ENCODE measurements around the gene DMD. TPM values are rescaled to one million over a fixed set of nuclear protein-coding genes. Genes with fewer than 3 reads are reported as not detected.

The DMD gene
- total RNA-seq, 1 donor from 2014 or later = 9.7 TPM

DNA sequence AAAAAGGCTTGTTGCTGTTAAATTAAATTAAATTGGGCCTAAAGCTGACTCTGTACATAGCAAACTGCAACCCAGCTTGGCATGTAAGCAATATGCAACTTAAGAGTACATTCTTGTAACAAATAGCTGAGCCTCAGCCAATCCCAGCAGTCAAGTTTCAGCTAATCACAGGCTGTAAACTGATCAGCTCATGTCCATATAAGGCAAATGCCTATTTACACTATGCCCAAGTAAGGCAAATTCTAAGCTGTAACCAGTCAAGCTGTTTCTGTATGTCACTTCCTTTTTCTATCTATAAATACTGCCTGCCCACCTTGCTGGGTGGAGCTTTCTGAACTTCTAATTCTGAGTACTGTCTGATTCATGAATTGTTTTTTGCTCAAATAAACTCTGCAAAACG is 1710.4 kb downstream of the DMD start:
- Mint-ChIP-seq H3K4me3 (no peak overlapping the region), H3K9me3 (peaks cover 10% of the 10 kb centered on the region), H3K27ac (ENCODE audit: unreplicated experiment) (no peak overlapping the region), H3K27me3 (ENCODE audit: low read depth) (no peaks in the 10 kb centered on the region), H3K4me1 (peaks cover 16% of the 10 kb centered on the region), H3K36me3 (ENCODE audit: low read depth) (peaks cover 2% of the 10 kb centered on the region)
- TF ChIP-seq, protein P1, sequence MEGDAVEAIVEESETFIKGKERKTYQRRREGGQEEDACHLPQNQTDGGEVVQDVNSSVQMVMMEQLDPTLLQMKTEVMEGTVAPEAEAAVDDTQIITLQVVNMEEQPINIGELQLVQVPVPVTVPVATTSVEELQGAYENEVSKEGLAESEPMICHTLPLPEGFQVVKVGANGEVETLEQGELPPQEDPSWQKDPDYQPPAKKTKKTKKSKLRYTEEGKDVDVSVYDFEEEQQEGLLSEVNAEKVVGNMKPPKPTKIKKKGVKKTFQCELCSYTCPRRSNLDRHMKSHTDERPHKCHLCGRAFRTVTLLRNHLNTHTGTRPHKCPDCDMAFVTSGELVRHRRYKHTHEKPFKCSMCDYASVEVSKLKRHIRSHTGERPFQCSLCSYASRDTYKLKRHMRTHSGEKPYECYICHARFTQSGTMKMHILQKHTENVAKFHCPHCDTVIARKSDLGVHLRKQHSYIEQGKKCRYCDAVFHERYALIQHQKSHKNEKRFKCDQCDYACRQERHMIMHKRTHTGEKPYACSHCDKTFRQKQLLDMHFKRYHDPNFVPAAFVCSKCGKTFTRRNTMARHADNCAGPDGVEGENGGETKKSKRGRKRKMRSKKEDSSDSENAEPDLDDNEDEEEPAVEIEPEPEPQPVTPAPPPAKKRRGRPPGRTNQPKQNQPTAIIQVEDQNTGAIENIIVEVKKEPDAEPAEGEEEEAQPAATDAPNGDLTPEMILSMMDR (conservative IDR thresholded peaks at IDR 0.05) = no peak
- no peak for DNase-seq (ENCODE audit: low read depth, low spot score)

DNA sequence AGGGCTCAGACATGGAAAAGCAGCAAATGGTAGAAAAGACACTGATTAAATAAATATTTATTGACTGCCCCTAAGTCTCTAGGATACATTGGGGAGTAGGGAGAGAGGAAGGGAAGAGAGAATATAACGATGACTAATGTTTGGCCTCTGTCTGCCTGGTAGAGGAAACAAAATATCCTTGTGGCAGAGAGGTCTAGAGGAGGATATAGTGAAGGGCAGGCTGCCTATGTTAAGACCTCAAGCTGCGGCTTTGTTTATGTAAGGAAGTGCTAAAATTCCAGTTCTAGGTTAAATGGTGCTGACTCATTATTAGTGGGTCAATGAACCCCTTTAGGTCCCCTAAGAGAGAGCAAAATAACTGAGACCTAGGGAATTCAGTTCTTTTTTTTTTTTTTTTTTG is 1712.2 kb downstream of the DMD start:
- Mint-ChIP-seq H3K36me3 (ENCODE audit: low read depth) (peaks cover 5% of the 10 kb centered on the region), H3K4me3 (no peak overlapping the region), H3K27me3 (ENCODE audit: low read depth) (no peaks in the 10 kb centered on the region), H3K4me1 (peaks cover 16% of the 10 kb centered on the region), H3K9me3 (peaks cover 17% of the 10 kb centered on the region), H3K27ac (ENCODE audit: unreplicated experiment) (no peak overlapping the region)
- DNase-seq (ENCODE audit: low read depth, low spot score) = no peak
- TF ChIP-seq, protein P1 (conservative IDR thresholded peaks at IDR 0.05) = no peak

DNA sequence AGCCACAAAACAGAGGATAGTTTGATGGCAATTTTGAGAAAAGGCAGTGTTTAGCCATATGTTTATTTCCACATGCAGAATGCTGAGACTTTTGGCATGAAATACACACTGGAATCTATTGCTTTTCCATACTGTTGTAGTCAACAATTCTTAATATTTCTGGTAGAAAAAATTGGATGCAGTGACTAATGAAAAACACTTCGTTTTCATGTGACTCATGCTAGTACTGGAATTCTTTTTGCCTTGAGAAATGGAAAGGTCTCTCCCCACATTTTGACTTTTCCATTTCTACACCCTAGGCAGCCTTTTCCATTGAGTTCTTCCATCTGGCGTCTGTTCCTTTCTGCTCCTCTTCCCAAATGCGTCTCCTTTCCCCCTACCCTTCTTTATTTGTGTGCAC is 1714.3 kb downstream of the DMD start:
- no peaks in the 10 kb centered on the region for H3K27me3 Mint-ChIP-seq (ENCODE audit: low read depth)
- TF ChIP-seq, protein P1 (conservative IDR thresholded peaks at IDR 0.05) = no peak
- H3K4me1 Mint-ChIP-seq = peaks cover 16% of the 10 kb centered on the region
- H3K9me3 Mint-ChIP-seq = peaks cover 17% of the 10 kb centered on the region
- H3K4me3 Mint-ChIP-seq = no peak overlapping the region
- H3K27ac Mint-ChIP-seq (ENCODE audit: unreplicated experiment) = no peak overlapping the region
- peaks cover 3% of the 10 kb centered on the region for H3K36me3 Mint-ChIP-seq (ENCODE audit: low read depth)
- DNase-seq (ENCODE audit: low read depth, low spot score) = no peak

DNA sequence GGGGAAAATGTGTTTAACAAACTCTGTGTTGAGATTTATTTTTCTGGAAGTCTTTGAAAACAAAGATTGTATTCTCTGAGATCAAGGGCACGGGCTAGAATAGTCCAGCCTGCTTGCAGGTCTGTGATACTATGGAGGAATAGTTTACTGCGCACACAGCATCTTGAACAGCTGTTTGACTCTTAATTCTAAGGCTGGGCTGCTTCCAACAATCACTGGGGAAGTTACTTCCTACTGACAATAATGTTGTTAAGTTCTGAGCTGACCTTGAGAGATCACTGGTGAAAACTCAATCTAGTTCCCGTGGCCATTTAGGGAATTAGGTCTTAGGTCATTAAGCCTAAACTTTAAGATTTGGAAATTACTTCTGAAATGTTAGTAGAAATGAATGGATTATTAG is 1723.4 kb downstream of the DMD start:
- Mint-ChIP-seq H3K27me3 (ENCODE audit: low read depth) (no peaks in the 10 kb centered on the region), H3K4me1 (no peaks in the 10 kb centered on the region), H3K27ac (ENCODE audit: unreplicated experiment) (no peak overlapping the region), H3K36me3 (ENCODE audit: low read depth) (no peaks in the 10 kb centered on the region), H3K4me3 (no peak overlapping the region), H3K9me3 (peaks cover 8% of the 10 kb centered on the region)
- TF ChIP-seq, protein P1 (conservative IDR thresholded peaks at IDR 0.05) = no peak
- no peak for DNase-seq (ENCODE audit: low read depth, low spot score)

DNA sequence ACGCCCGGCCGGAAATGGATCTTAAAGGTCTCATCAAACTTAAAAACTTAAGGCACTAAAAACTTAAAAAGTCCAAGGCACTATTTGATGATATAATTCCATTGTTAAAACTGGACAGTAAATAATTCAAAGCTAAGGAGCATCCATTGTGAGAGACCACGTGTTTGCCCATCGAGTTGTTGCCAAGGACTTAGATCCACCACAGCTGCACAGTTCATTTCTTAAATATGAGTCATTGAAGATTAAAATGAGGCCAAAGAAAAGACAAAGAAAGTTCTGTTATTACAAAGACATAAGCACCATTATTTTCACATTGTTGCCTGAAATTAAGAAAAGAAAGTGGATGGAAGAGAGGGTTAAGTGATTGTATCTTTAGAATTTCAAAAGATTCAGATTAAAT is 1728.0 kb downstream of the DMD start:
- DNase-seq (ENCODE audit: low read depth, low spot score) = no peak
- H3K9me3 Mint-ChIP-seq = peaks cover 10% of the 10 kb centered on the region
- TF ChIP-seq, protein P1 (conservative IDR thresholded peaks at IDR 0.05) = no peak
- H3K36me3 Mint-ChIP-seq (ENCODE audit: low read depth) = peaks cover 10% of the 10 kb centered on the region
- H3K27me3 Mint-ChIP-seq (ENCODE audit: low read depth) = no peaks in the 10 kb centered on the region
- H3K27ac Mint-ChIP-seq (ENCODE audit: unreplicated experiment) = no peak overlapping the region
- H3K4me3 Mint-ChIP-seq = no peak overlapping the region
- H3K4me1 Mint-ChIP-seq = no peaks in the 10 kb centered on the region

DNA sequence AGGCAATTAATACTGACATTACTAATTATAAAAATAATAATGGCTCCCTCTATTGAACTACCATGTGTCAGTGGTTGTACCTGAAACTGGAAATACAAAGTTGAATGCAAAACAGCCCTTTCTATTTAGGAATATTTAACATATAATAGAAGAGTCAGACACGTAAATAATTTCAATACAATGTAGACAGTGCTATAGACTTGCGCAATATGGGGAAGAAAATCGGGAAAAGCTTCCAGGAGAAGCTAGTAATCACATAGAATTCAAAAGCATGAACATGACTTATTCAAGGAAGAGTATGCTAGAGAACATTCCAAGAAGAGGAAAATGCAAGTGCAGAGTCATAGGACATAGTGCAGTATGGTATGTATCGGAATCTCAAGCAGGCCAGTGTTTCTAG is 1730.7 kb downstream of the DMD start:
- no peak for DNase-seq (ENCODE audit: low read depth, low spot score)
- TF ChIP-seq, protein P1 (conservative IDR thresholded peaks at IDR 0.05) = no peak
- H3K9me3 Mint-ChIP-seq = peaks cover 19% of the 10 kb centered on the region

More for the DNA sequence above, 1730.7 kb downstream of the DMD start:
- Mint-ChIP-seq H3K4me1 (no peaks in the 10 kb centered on the region), H3K27me3 (ENCODE audit: low read depth) (no peaks in the 10 kb centered on the region), H3K27ac (ENCODE audit: unreplicated experiment) (no peak overlapping the region), H3K4me3 (no peak overlapping the region), H3K36me3 (ENCODE audit: low read depth) (peaks cover 14% of the 10 kb centered on the region)
